OCI-LY3 (cell line): ENCODE data around the gene TEC.
A peak's percentile ranks its signal among the peaks of the same experiment; 100 is the strongest.

ENCODE experiments used
- H2AFZ ChIP-seq: fragments of 200-600, 300-600 bp; shearing (Covaris generic); 2 replicates; pipeline ENCODE4 v1.6.0; 2014; ENCODE audit warnings: antibody characterized with exemption, low read depth, low read length
- H3K27ac ChIP-seq: fragments of 200-600, 300-600 bp; sonication (generic); 2 replicates; pipeline ENCODE4 v1.5.1; 2014; ENCODE audit warnings: mild to moderate bottlenecking, low read length, moderate library complexity, mixed read lengths
- H3K27me3 ChIP-seq: fragments of 200-600, 300-600 bp; sonication (generic); 2 replicates; pipeline ENCODE4 v1.6.1; 2014; ENCODE audit warnings: low read depth, low read length, mixed read lengths
- H3K36me3 ChIP-seq: fragments of 200-600, 300-600 bp; sonication (generic); replicated peaks from 2 replicates; pipeline ENCODE3; 2014; ENCODE audit warnings: low read depth, low read length, mixed read lengths
- H3K4me1 ChIP-seq: fragments of 300-600, 200-600 bp; sonication (generic); 2 replicates; pipeline ENCODE4 v1.6.1; 2014; ENCODE audit warnings: low read length, mixed read lengths
- H3K4me2 ChIP-seq: fragments of 200-600, 300-600 bp; sonication (generic); 2 replicates; pipeline ENCODE4 v1.6.1; 2014; ENCODE audit warnings: low read length, mixed read lengths
- H3K4me3 ChIP-seq: fragments of 300-600, 200-600 bp; sonication (generic); 2 replicates; pipeline ENCODE4 v1.5.1; 2014; ENCODE audit warnings: antibody characterized with exemption, mild to moderate bottlenecking, low read length, moderate library complexity
- H3K79me2 ChIP-seq: fragments of 300-600, 200-600 bp; shearing (Covaris generic); 2 replicates; pipeline ENCODE4 v1.6.1; 2014; ENCODE audit warnings: mild to moderate bottlenecking, low read length, mixed read lengths
- H3K9ac ChIP-seq: fragments of 300-600, 200-600 bp; shearing (Covaris generic); 2 replicates; pipeline ENCODE4 v1.6.0; 2014; ENCODE audit warnings: mild to moderate bottlenecking, low read length, moderate library complexity
- H3K9me3 ChIP-seq: fragments of 200-600, 300-600 bp; shearing (Covaris generic); 2 replicates; pipeline ENCODE4 v1.6.1; 2014; ENCODE audit warnings: low read length, mixed read lengths; ENCODE audit not compliant: insufficient read depth
- H4K20me1 ChIP-seq: fragments of 200-600, 300-600 bp; sonication (generic); 2 replicates; pipeline ENCODE4 v1.6.1; 2016; ENCODE audit warnings: low read length, mixed read lengths; ENCODE audit not compliant: insufficient read depth
- EZH2phosphoT487 ChIP-seq: fragments of 200-600 bp; shearing (Covaris generic); IDR thresholded peaks from 2 replicates; pipeline ENCODE4 v1.6.1; 2018; ENCODE audit warnings: antibody characterized with exemption, mixed run types, low read depth
- TF ChIP-seq, protein P1 (sequence below): fragments of 200-600, 300-600 bp; sonication (generic); IDR thresholded peaks from 2 replicates; pipeline ENCODE4 v1.5.1; 2014; ENCODE audit warnings: antibody characterized with exemption, low read length, low read depth

The TEC gene

DNA sequence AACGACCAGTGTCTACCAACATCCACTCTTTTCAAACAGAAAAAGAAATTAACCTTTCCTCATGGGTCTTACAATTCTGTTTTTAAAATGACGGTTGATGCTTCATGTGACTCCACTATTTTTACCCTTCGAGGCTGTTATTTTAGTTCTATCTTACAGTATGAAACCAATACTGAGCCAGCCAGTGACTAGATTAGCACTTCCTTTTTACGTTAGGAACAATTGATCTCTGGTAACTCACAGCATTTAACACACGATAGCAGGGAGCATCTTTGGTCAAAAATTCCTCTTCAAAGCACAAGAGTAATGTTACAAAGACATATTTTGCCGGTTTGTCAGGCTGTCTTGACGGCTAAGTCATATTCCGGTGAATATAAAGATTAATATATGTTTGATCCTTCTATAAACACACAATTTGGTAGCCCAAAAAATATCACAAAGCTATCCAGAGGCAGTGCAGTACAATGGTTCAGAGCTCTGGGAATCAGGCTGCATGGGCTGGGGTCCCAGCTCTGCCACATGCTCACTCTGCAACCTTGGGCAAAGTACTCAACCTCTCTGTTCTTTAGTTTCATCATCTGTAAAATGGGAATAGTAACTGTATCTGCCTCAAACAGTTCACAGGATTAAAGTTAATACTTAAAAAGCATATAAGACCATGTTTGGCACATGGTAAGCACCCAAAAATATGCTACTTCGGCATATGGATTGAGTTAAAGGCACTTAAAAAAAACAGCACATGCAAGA is 72.7 kb downstream of the TEC start:
- Histone ChIP-seq H2AFZ (no peak overlapping the region), H4K20me1 (no peaks in the 10 kb centered on the region; the same call in 1 of the 2 replicates), H3K4me1 (peaks cover 43% of the 10 kb centered on the region), H3K27ac (peak overlapping the region; percentile 11), H3K9ac (peak overlapping the region; percentile 11; the same call in 1 of the 2 replicates), H3K4me2 (peak overlapping the region; percentile 60), H3K4me3 (peak overlapping the region; percentile 49), H3K27me3 (no peaks in the 10 kb centered on the region), H3K36me3 (no peaks in the 10 kb centered on the region), H3K79me2 (no peaks in the 10 kb centered on the region), H3K9me3 (no peaks in the 10 kb centered on the region)
- TF ChIP-seq, protein P1, sequence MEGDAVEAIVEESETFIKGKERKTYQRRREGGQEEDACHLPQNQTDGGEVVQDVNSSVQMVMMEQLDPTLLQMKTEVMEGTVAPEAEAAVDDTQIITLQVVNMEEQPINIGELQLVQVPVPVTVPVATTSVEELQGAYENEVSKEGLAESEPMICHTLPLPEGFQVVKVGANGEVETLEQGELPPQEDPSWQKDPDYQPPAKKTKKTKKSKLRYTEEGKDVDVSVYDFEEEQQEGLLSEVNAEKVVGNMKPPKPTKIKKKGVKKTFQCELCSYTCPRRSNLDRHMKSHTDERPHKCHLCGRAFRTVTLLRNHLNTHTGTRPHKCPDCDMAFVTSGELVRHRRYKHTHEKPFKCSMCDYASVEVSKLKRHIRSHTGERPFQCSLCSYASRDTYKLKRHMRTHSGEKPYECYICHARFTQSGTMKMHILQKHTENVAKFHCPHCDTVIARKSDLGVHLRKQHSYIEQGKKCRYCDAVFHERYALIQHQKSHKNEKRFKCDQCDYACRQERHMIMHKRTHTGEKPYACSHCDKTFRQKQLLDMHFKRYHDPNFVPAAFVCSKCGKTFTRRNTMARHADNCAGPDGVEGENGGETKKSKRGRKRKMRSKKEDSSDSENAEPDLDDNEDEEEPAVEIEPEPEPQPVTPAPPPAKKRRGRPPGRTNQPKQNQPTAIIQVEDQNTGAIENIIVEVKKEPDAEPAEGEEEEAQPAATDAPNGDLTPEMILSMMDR = no peak
- no peak for TF ChIP-seq EZH2phosphoT487

- H3K79me2 ChIP-seq = no peaks in the 10 kb centered on the region
- no peak for TF ChIP-seq EZH2phosphoT487
- TF ChIP-seq, protein P1 = no peak
- H4K20me1 ChIP-seq = no peaks in the 10 kb centered on the region; the same call in 1 of the 2 replicates
- H3K9me3 ChIP-seq = no peaks in the 10 kb centered on the region
- H3K36me3 ChIP-seq = no peaks in the 10 kb centered on the region
- peak overlapping the region; percentile 60 for H3K4me2 ChIP-seq
- H2AFZ ChIP-seq = no peak overlapping the region
- no peaks in the 10 kb centered on the region for H3K27me3 ChIP-seq
- peaks cover 46% of the 10 kb centered on the region for H3K4me1 ChIP-seq
- H3K9ac ChIP-seq = no peak overlapping the region
- no peak overlapping the region for H3K4me3 ChIP-seq
- no peak overlapping the region for H3K27ac ChIP-seq
These were observed 73.8 kb downstream of the TEC start for GRCh38 chr4:48195853-48196252.

- H3K4me3 ChIP-seq = no peak overlapping the region
These were observed 74.3 kb downstream of the TEC start for GRCh38 chr4:48195374-48195773.

GRCh38 chr4:48194971-48195370 is 74.7 kb downstream of the TEC start:
- TF ChIP-seq, protein P1 = no peak
- TF ChIP-seq EZH2phosphoT487 = no peak
- Histone ChIP-seq H3K4me1 (peaks cover 51% of the 10 kb centered on the region), H3K4me2 (no peak overlapping the region), H3K4me3 (no peak overlapping the region), H3K79me2 (no peaks in the 10 kb centered on the region), H3K9ac (no peak overlapping the region), H3K27me3 (no peaks in the 10 kb centered on the region), H2AFZ (no peak overlapping the region), H3K9me3 (no peaks in the 10 kb centered on the region), H3K36me3 (no peaks in the 10 kb centered on the region), H4K20me1 (no peaks in the 10 kb centered on the region; the same call in 1 of the 2 replicates), H3K27ac (no peak overlapping the region)

More at GRCh38 chr4:48195374-48195773, 74.3 kb downstream of the TEC start:
- Histone ChIP-seq H3K27ac (no peak overlapping the region), H3K27me3 (no peaks in the 10 kb centered on the region), H2AFZ (no peak overlapping the region), H3K4me1 (peaks cover 51% of the 10 kb centered on the region), H3K79me2 (no peaks in the 10 kb centered on the region), H4K20me1 (no peaks in the 10 kb centered on the region; the same call in 1 of the 2 replicates), H3K4me2 (peak overlapping the region; percentile 60), H3K9ac (no peak overlapping the region), H3K9me3 (no peaks in the 10 kb centered on the region), H3K36me3 (no peaks in the 10 kb centered on the region)
- TF ChIP-seq EZH2phosphoT487 = no peak
- TF ChIP-seq, protein P1 = no peak
